NT2/D1 (cell line): ENCODE data around the gene GLG1.
"Not testable (repeated sequence)": the region's sequence is repeated elsewhere in the genome, so short reads cannot be mapped to it uniquely, and the experiment has no call there.

Experiments
- SUZ12 ChIP-seq: IDR thresholded peaks from 2 replicates; pipeline ENCODE4 v1.6.1; 2011; ENCODE audit not compliant: insufficient read length, insufficient read depth; ENCODE audit errors: extremely low read depth
- YY1 ChIP-seq: IDR thresholded peaks from 2 replicates; pipeline ENCODE4 v1.6.1; 2011; ENCODE audit not compliant: insufficient read length, insufficient read depth
- ZNF274 ChIP-seq: IDR thresholded peaks from 2 replicates; pipeline ENCODE4 v1.6.1; 2011; ENCODE audit warnings: mild to moderate bottlenecking, low read depth, low read length

GRCh38 chr16:74419811-74420210 lies 187.1 kb downstream of the GLG1 start:
- not testable (repeated sequence) for TF ChIP-seq SUZ12, YY1, ZNF274
